NCI-H510A treated with DMSO at 0.1 percent for 48 hours (cell line): ENCODE measurements around the gene TMEM233.
"Not testable (repeated sequence)": the region's sequence is repeated elsewhere in the genome, so short reads cannot be mapped to it uniquely, and the experiment has no call there.

Experiments used
- DNase-seq: peaks from one replicate; lab custom pipeline; 2025; lab: John Stamatoyannopoulos, UW

Gene TMEM233

DNA sequence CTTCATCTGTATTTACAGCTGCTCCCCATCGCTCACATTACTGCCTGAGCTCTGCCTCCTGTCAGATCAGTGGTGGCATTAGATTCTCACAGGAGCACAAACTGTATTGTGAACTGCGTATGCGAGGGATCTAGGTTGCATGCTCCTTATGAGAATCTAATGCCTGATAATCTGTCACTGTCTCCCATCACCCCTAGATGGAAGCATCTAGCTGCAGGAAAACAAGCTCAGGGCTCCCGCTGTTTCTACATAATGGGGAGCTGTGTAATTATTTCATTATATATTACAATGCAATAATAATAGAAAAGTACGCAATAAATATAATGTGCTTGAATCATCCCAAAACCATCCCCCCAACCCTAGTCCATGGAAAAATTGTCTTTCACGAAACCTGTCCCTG, 64.6 kb downstream of the TMEM233 start:
- DNase-seq = not testable (repeated sequence)

DNA sequence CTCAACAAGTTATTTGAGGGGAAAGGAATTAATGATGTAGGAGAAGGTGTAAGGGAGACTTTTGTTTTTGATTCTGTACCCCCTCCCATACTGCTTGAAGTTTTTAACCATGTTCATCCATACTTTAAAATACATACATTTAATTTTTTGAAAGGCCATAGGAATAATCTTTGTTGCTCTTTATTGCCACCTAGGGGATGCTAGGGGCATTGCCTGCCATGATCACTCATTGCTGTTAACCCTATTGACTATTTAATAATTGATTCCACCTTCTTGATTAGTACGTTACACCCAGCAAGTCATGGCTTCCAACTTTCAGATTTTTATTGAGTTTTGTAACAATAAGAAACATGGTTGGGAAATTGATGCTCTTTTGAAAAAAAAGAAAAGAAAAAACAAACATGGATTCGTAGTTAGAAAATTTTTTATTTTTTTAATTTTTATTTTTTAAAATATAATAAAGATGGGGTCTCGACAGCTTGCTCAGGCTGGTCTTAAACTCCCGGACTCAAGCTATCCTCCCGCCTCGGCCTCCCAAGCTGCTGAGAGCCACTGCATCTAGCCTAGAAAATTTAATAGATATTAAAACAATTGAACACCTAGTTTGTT, 65.8 kb downstream of the TMEM233 start:
- DNase-seq = peak; percentile 81

DNA sequence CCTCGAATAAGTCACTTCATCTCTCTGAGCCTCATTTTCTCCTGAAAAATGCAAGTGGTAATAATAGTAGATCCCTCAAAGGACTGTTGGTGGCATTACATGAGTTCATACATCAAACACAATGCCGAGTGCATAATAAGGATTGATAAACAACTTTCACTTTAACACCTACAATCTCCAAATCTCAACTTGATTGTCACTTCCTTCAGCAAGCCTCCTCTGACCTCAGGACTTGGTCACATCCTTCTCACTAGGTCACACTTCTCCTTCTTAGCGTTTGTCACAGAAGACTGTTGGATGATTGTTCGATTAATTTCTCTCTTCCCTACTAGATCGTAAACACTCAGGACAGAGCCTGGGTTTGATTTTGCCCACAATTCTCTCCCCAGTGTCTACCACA, 66.5 kb downstream of the TMEM233 start:
- DNase-seq = no peak

DNA sequence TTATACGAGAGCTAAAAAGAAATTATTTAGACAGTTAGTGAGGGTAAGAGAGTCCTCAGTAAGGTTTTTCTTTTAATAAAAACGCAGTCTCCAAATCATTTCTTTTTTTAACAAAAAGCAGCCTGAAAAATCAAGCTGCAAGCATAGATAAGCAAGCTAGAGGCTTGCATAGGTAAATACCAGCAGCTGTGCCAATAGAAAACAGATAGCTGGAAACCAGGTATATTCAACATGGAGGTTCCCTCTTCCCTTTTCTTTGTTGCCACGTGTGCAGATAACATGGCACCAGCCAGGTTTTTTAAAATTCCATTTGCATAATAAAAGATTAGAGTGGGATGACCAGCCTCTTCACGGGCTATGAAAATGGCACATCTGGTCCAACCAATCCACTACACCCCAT, 68.3 kb downstream of the TMEM233 start:
- no peak for DNase-seq

DNA sequence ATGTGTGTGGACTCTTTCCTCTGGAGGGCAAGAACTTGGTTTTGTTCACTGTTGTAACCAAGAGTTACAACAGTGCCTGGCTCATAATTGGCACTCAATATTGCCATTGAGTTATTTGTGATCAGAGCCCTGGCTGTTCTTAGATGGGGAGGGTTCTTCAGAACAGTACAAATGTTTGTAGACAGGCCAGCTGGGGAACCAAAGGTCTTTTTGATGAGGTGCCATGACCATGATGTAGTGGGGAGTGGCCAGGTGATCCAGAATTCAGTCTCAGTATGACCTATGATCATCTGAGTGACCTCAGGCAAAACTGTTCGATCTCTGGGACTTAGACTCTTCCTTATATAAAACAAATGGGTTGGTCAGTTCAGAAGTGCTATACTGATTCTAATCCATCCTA, 71.1 kb downstream of the TMEM233 start:
- no peak for DNase-seq

DNA sequence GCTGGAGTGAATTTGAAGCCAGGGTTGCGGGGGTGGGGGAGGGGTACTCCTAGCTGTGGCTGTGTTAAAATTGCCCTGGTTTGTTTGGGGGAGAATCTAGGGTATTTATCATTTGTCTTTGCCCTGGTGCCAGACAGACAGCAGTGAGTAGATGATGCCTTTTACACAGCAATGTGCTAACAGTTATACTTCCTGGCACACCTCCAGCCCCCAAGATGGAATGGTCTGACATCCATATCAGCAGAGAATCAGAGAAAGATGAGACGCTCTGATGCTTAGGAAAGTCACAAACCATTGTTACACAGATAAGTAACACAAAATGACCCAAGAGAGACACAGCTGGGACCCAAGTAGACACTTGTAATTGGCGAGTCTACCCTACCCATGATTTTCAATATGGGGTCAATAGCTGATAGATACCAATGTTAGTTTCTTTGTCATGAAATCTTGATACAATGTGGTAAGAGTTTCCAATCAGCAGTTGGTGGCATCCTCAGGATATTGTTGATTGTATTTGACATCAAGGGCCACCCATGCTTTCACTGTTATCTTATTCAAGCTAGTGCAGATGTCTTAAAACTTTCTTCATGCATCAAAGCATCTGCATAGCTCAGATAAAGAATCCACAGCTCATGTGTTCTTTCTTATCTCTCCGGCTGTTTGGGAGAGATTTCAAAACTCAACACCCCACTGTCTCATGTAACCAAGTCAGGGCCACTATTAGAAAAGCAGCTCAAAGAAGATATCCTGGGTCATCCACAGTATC, 71.8 kb downstream of the TMEM233 start:
- DNase-seq = no peak

DNA sequence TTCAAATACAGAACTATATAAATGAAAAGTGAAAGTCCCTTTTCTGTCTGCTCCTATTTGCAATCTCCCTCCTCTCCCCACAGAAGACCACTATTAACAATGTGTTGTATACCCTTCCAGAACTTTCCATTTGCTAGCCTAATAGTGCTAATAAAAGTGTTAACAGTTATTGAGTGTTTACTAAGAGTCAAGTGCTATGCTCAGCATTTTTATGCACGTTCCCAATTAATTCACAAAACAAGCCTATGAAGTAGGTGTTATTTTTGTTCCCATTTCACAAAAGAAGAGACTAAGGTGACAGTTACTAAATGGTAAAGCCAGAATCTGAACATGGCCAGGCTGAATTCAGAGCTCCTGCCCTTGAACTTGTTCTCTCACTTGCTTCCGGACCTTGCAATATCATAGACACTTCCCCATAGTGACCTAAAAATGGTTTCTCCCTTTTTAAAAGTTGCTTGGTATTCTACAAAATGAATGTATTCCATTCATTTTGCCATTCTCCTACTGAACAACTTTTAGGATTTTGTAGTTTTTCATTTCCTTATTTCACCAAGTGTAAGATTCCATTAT, 72.7 kb downstream of the TMEM233 start:
- DNase-seq = no peak

DNA sequence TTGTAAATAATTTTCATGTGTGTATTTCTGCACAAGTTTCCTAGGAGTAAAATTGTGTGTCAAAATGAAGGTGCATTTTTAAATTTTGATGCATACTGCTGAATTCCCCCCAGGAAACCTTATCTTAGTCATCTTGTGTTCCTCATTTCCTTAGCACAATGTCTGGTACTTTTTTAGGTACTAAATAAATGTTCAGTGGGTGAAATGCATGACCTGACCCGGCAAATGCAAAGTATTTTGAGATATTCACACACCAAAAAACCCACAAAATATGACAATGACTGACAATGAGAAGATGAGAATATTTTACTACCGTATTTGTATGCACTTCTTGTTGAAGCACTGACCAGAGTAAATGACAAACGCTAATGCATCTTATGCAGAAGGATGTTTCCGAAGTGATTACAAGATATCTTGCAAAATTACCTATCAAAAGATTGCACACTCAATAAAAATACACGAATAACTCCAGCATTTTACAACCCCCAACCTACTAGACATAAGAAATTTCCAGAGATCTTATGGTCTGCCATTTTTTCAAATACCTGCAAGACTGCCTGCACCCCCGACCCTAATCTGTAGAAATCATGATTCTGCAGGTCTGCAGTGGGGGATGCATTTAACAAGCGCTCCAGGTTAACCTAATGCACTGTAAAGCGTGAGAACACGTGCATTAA, 73.5 kb downstream of the TMEM233 start:
- no peak for DNase-seq

DNA sequence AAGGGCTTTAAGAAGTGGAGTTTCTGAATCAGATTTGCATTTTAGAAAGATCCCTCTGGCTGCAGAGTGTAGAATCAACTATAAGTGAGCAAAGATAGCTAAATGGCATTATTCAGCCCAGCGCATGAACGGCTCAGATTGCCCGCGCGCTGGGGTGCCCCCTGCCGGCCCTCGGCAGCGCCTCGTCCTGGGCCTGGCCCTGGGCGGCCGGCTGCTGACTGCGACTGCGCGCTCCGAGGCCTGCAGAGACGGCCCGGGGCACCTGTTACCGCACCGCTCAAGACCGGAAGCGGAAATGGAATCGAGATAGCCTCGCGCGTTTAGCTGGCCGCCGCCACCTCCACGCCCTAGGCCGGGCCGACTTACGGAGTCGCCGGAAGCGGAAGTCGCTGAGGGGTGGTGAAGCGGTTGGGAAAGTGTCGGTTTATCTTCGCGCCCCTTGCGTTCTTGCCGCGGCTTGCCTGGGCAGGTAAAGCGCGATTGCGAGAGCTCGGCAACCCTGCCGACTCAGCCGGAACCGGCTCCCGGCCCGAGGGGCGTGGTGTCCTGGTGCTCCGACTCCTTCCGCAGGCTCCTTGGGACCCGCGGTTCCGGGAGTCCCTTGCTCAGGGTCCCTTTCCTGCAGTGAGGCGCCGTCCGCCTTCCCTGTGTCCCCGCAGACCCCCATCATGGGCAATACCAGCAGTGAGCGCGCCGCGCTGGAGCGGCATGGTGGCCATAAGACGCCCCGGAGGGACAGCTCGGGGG, 74.2 kb downstream of the TMEM233 start, which contains the start of gene PRKAB1:
PRKAB1 (plus strand) TSS at position 557 of the 747 bp plus-strand sequence; CDS start at position 669, 112 bp downstream.
- DNase-seq = peak; percentile 99

DNA sequence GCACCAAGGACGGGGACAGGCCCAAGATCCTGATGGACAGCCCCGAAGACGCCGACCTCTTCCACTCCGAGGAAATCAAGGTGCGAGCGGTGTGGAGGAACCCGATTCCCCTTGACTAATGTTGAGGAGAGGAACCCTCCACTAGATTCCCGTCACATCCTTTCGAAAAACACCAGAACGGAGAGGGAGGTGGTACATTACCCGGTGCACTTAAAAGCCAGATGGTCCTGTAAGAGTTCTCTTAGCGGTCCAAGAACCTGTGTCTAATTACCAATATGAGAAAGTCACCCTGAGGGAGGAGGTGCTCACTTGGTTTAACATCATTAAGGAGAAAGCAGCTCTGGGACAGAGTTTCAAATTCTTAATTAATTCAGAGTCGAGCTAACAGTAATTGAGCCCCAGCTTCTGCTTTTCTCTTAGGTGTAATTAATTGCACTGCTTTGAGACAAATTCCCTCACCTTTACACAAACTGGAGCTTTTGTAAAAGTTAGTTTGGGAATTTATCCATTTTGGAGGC, 74.8 kb downstream of the TMEM233 start:
- DNase-seq = peak; percentile 46

DNA sequence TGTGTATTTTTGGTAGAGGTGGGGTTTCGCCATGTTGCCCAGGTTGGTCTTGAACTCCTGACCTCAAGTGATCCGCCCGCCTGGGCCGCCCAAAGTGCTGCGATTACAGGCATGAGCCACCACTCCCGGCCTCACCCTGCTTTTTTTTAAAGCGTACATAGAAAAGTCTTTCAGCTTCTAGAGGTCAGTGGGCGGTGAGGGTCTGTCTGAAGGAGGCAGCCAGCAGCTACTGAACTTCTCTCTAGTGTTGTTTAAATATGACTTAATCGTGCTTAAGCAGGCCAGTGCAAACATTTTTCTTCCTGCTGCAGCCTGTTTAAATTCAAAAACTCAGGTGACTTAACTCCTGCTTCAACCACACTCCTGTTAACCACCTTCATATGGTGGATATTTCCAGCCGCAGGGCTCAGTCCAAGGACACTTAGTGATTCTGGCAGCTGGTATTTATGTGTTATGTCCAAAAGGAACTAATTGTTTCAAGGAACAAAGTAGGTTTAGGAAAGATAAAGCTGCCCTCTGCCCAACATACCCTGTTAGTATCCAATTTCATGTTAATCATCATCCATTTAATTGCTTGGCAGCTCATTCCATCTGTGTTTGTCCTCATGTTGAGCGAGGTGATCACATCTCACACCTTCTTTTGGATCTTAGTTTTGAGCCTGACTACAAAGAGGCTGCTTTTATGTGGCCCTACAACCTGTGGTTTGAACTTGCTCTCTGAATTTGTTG, 76.3 kb downstream of the TMEM233 start:
- peak; percentile 82 for DNase-seq

DNA sequence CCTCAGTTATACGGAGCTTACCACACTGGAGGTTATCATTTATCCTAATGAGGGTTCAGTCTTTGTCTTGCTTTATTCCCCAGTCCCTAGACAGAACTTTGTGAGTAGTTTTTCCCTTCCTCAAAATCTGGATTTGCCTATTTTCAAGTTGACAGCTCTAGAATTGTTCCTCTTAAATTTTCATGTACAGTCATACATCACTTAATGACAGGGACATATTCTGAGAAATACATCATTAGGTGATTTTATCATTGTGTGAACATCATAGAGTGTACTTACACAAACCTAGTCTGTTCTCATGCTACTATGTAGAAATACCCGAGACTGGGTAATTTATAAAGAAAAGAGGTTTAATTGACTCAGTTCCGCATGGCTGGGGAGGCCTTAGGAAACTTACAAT, 77.5 kb downstream of the TMEM233 start:
- DNase-seq = no peak

DNA sequence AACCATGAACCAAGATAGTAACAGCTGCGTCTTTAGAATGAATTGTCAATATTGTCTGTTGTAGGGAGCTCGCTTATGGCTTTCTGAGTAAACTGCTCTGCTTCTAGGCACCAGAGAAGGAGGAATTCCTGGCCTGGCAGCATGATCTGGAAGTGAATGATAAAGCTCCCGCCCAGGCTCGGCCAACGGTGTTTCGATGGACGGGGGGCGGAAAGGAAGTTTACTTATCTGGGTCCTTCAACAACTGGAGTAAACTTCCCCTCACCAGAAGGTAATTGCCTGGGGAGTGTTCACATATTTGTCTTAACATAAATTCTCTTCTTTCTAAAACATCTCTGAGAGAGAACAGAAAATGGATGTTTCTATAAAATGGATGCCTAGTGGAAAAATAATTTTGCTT, 78.6 kb downstream of the TMEM233 start:
- no peak for DNase-seq

DNA sequence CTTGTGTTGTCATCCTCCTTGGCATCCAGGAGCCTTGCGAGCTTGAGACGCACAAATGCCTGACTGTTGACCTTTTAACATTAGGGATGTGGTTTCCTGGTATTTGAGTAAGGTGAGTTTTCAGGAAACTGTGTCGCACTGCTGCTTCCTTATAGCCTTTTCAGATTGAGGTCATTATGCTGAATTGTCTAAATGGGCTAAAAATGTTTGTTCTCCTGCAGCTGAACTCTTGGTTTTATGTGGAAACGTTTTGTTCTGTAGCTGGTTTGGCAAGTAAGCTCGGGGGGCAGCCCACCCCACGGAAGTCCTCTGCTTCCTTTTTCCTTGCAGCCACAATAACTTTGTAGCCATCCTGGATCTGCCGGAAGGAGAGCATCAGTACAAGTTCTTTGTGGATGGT, 80.1 kb downstream of the TMEM233 start:
- DNase-seq = no peak

DNA sequence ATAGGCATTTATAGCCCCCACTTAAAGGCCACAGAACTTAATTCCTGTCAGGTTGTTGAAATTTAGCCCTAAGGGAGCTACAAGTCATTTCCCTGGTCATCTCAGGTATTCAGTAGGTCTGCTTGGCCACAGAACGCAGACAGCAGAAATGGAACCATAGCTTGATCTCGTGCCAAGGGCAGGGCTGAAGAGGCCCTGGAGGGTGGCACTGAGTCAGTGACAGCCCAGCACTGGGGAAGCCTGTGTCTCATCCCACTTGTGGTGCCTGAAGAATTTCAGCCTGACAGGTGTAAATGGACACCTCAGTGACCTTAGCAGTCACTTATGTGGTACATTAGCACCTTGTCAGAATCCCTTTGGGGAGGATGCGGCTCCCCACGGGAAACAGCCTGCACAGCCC, 81.0 kb downstream of the TMEM233 start:
- DNase-seq = no peak

DNA sequence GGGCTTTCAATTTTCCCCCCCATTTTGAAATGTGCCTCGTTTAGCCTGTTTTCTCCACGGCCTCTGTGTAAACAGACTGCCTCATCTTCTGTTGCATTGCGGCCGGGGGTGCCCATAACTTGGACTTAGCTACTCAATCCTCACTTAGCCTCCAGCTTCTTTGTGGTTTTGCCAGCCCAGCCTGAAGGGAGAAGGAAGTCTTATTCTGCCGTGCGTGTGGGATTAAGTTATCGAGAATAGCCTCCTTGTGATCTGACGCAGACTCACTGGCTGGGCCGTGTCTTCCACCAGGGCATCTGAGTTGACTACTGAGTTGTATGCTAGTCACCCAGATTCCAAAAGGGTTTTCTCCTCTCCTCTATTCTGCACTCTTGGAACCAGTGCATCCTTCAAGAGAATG, 82.4 kb downstream of the TMEM233 start:
- DNase-seq = no peak

DNA sequence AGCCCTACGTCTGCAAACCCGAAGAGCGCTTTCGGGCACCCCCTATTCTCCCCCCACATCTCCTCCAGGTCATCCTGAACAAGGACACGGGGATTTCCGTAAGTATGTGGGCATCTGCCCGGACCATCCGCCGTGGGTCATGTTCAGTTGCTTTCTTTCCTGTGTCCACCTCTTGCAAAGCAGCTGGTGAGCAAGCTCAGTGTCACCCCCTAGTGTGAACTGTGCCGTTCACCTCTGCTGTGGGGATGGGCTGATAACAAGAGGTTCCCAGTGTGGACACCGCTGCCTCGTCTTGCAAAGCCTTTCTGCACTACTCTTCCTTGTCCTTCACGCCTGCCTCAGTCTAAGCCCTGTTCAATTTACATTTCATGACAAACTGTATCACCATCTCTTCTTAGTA, 83.0 kb downstream of the TMEM233 start:
- DNase-seq = no peak

DNA sequence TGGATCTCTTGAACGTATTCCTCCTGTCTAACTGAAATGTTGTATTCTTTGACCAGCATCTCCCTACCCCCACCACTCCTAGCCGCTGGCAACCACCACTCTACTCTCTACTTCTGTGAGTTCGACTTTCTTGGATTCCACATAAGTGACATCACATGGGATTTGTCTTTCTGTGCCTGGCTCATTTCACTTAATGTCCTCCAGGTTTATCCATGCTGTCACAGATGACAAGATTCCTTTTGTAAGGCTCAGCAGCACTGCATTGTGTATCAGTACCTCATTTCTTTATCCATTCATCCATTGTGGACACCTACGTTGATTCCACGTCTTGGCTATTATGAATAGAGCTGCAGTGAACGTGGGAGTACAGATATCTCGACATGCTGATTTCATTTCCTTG, 84.9 kb downstream of the TMEM233 start:
- no peak for DNase-seq

DNA sequence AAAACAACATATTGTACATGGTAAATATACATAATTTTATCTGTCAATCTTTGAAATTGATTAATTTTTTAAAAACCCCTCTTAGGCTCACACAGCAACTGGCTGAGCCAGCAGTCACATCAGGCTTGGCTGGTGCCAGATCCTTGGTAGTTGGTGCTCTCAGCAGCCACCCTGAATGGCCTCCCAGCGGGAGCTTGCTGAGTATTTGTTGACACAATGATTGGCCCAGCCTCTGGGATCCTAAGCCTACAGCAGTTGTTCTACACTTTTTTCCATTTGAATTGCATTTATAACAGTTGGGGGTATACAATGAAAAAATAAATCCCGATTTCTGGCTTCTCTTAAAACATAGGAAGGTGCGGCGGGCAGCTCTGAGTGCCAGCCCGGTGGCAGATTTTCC, 85.5 kb downstream of the TMEM233 start:
- DNase-seq = peak; percentile 88

DNA sequence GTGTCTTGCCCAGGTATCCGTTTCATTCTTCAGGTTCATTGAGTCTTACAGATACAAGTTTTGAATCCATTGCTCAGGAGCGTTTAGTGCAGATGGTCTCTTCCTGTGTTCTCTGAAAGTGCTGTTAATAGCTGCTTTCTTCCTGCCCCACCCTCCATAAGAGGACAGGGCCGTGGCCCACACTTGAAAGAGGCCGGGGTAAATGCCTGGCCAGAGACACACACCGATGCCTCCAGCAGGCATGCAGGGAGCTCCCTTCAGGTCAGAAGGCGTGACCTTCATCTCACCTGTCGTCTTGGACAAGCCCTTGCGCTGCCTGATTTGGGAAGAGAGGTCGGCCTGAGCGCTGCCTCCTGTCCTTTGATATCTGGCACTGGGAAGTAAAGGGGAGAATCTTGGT, 85.9 kb downstream of the TMEM233 start:
- DNase-seq = peak; percentile 88

DNA sequence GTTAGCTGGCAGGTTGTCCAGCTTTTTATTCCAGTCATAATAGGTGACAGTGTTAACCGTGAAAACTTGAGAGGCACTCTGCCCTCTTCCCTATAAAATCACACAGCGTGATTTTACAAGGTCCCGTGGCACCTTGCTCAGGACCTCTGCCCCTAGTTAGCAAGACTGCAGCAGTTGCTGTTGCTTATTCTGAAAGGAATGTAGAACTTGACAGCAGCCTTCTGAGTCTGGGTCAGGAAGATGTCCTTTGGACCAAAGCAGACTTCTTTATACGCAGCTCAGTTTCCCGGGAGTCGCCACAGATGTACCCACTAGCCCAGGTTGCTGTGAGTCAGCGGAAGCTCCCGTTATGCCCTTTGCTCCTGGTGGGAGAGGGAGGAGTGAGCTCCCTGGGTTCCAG, 87.5 kb downstream of the TMEM233 start:
- DNase-seq = no peak
